GM19238 (cell line): ENCODE measurements around the gene TMEM150A.
A peak's percentile ranks its signal among the peaks of the same experiment; 100 is the strongest.
"Not testable (repeated sequence)": the region's sequence is repeated elsewhere in the genome, so short reads cannot be mapped to it uniquely, and the experiment has no call there.

ENCODE experiments used
- DNase-seq: peaks from one replicate; pipeline ENCODE4 v3.0.0; 2011; ENCODE audit warnings: low spot score; ENCODE audit not compliant: insufficient read length

Gene TMEM150A

DNA sequence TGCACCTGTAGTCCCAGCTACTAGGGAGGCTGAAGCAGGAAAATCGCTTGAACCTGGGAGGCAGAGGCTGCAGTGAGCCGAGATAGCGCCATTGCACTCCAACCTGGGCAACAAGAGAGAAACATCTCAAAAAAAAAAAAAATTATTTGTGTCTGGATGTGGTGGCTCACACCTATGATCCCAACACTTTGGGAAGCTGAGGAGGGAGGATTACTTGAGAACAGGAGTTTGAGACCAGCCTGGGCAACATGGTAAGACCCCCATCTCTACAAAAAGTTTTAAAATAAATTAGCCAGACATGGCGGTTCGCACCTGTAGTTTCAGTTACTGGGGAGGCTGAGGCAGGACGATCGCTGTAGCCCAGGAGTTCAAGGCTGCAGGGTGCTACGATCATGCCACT is 26.8 kb downstream of the TMEM150A start:
- DNase-seq, result no peak

DNA sequence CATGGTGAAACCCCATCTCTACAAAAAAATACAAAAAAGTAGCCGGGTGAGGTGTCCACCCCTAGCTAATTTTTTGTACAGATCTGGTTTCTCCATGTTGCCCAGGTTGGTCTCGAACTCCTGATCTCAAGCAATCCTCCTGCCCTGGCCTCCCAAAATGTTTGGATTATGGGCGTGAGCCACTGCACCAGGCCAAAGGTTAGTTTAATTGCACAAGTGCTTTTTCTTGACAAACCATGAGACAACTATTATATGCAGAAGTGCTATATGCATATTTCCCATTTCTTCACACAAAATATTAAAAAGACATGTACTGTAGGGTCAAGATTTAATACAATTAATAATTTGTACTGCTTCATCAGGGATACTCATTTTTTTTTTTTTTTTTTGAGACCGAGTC is 36.2 kb downstream of the TMEM150A start:
- no peak for DNase-seq

DNA sequence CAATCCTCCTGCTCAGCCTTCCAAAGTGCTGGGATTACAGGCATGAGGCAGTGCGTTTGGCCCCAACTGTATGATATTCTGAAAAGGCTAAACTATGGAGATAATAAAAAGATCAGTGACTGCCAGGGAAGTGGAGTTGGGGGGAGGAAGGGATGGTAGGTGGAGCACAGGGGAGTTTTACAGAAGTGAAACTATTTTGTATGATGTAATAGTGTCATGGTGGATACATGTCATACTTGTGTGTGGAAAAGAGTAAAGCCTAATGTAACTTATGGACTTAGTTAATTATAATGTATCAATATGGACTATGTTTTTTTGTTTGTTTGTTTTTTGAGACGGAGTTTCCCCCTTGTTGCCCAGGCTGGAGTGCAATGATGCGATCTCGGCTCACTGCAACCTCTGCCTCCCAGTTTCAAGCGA is 38.3 kb downstream of the TMEM150A start:
- no peak for DNase-seq

DNA sequence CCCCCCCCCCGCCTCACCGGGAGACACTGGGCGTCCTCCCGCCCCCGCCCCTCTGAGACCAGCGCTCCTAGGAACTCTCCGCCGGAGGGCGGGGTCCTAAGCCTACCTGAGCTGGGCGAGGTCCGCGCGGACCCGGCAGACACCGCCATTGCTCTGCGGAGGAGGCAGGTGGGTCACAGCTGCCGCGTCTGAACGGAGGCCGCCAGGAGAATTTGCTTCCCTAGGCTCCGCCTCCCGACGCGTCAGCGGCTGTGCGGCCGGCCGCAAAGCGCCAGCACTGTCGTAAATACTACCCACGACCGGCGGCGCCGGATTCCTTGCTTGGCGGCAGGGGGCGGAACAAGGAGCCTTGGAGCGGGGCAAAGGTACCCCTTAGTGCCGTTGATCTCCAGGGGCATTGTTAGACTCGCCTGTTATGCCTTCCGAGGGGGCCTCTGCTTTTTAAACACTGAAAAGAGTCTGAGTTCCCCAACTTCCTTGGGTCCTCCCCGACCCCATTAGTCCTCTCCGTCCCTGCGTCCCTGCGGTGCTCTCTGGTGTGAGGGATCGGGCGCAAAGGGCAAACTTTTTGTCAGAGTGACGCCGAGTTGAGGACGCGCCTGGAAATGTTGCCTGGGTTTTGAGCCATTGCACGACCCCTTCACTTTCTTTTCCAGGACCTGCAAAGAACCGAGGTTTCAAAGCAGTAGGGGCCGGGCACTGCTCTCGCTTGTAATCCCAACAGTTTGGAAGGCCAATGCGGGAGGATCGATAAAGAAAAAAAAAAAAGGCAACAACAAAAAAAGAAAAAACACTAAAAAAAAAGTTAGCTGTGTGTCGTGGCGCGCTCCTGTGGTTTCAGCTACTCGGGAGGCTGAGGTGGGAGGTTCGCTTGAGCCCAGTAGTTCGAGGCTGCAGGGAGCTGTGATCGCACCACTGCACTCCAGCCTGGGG is 41.0 kb downstream of the TMEM150A start, which contains the start of gene GGCX:
Gene GGCX (minus strand): TSS at position 214 of the 933 bp plus-strand sequence. CDS start 65 bp downstream, at position 149.
- peak; percentile 89 for DNase-seq

DNA sequence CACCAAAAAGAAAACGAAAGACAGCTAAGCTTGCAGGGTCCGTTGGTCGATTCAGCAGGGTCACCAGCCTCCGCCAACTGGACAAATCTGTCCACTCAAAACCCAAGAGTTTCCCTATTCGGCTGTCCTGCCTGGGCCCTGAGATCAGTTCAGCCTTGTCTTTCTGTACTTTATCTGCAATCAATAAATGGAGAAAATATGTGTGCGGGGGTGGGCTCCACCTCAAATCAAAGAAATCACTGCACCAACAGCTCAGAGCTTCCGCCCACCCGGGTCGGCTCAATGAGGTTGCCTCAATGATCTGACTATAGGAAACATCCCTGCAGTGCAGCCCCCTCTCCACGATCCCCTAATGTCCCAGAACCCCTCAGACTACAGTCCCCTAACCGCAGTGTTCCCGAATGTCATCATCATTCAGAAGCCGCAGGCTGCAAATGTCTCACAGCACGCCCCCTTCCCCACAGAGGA is 41.7 kb downstream of the TMEM150A start:
- DNase-seq, result no peak

- DNase-seq, result not testable (repeated sequence)
Measured at GRCh38 chr2:85560403-85560726, 42.1 kb downstream of the TMEM150A start.

GRCh38 chr2:85558160-85558559 is 44.3 kb downstream of the TMEM150A start:
- DNase-seq, result no peak

- no peak for DNase-seq
Measured at GRCh38 chr2:85557130-85557529, 45.4 kb downstream of the TMEM150A start.

- DNase-seq, result no peak
Measured at GRCh38 chr2:85554980-85555612, 47.4 kb downstream of the TMEM150A start.

GRCh38 chr2:85553184-85553583 is 49.3 kb downstream of the TMEM150A start:
- no peak for DNase-seq

DNA sequence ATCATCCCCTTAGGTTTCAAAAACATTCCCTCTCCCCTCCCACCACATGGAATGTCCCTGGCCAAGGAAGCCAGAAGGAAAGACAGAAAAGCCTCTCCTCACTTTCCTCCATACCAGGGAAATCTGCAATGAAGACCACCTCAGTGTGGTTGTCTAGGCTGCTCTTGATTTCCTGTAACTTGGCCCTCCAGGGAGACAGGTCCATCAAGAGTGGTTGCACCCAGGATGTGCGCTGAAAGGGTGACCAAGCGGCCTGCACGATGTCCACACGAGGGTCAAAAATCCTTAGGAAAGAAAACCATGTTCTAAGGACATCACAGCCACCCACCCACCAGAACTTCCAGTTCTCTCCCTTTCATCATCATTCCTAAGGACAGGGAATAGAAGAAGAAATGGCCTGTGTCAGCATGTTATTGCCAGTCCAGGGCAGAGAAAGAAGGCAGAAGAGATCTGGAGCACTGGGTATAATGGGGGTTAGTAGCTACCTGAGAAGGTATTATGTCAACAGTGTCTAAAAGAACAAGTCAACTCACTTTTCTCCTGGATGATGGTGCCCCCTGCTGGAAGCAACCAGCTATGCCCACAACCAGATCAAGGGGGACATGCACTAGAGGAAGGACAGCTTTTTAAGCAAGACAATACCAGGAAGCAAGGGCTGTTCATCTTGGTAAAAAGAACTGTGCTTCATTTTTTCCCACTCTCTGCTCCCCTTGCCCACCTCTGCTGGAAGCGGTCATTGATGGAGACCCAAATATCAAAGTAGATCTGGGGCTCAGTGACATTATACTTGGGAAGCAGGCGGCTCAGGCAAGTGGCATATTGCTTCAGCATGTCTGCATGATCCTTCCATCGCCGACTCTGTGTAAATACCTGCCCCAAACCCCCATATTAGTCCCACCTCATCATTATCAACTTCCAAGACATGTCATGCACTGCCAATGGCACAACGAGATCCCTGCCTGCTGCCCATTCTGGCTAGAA is 50.5 kb downstream of the TMEM150A start:
- peak; percentile 40 for DNase-seq

GRCh38 chr2:85550486-85550885 is 52.0 kb downstream of the TMEM150A start:
- no peak for DNase-seq

DNA sequence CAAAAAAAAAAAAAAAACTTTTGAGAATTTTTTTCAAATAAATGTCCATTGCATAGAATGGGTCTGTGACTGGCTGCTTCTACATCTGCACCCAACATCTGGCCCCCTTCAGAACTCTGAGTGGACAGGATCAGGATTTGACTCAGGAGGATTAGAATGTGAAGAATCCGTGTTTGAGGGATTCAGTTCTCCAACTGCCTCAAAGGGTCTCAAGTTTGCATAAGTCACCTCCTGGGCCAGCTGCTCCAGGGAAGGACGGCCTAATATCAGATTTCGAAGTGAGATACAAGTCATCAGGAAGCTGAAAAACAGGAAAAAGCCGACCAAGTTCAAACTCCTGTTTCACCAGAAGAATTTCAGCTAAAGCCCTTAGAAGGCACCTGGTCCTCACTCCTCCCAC is 52.7 kb downstream of the TMEM150A start:
- no peak for DNase-seq

- DNase-seq, result no peak
Measured at GRCh38 chr2:85549095-85549494, 53.4 kb downstream of the TMEM150A start.

GRCh38 chr2:85548608-85548900 is 53.9 kb downstream of the TMEM150A start:
- DNase-seq, result no peak
